H1 (cell line): ENCODE measurements around the gene FGD4. TPM values are rescaled to one million over a fixed set of nuclear protein-coding genes. Genes with fewer than 3 reads are reported as not detected.

Experiments used
- CTCF ChIA-PET: fragments of 300-600 bp; sonication (Branson Sonifier 250); formaldehyde crosslinking; loops from one replicate; lab custom pipeline; 2021; ENCODE audit not compliant: partially characterized antibody; lab: Charles Lee
- POLR2A ChIA-PET: fragments of 300-600 bp; sonication (Branson Sonifier 250); formaldehyde crosslinking; loops from one replicate; lab custom pipeline; 2021; ENCODE audit warnings: inconsistent platforms; ENCODE audit not compliant: partially characterized antibody; lab: Charles Lee
- DNase-seq, 2 experiments: peaks; one replicate each; pipeline versions ENCODE4 v3.0.0 to v3.0.0-alpha.2; 2010 to 2022; ENCODE audit warnings: low spot score in 2 of 2, low read depth in 1 of 2, mixed read lengths in 1 of 2
- FAIRE-seq: peaks from 2 replicates; lab custom pipeline; 2011; peaks lifted over from hg19 to GRCh38; lab: Jason Lieb, UNC
- H2AFZ ChIP-seq: 2 replicates; pipeline ENCODE4 v1.8.1; 2012; ENCODE audit warnings: low read length, inconsistent platforms
- H2AK5ac ChIP-seq: 2 replicates; pipeline ENCODE4 v1.6.1; 2013; ENCODE audit warnings: low read depth, low read length
- H2BK120ac ChIP-seq: replicated peaks from 2 replicates; pipeline ENCODE3; 2013; ENCODE audit warnings: low read depth, low read length, inconsistent platforms
- H2BK12ac ChIP-seq: 2 replicates; pipeline ENCODE4 v1.6.1; 2013; ENCODE audit warnings: low read depth, low read length
- H2BK15ac ChIP-seq: 2 replicates; pipeline ENCODE4 v1.6.1; 2013; ENCODE audit warnings: low read length
- H2BK20ac ChIP-seq: 2 replicates; pipeline ENCODE4 v1.6.1; 2013; ENCODE audit warnings: low read length
- H2BK5ac ChIP-seq: 2 replicates; pipeline ENCODE4 v1.6.1; 2013; ENCODE audit warnings: low read depth, low read length
- H3K14ac ChIP-seq: 2 replicates; pipeline ENCODE4 v1.6.1; 2013; ENCODE audit warnings: inconsistent platforms; ENCODE audit not compliant: insufficient read length
- H3K18ac ChIP-seq: 2 replicates; pipeline ENCODE4 v1.6.1; 2013; ENCODE audit warnings: low read length; ENCODE audit errors: extremely low read depth
- H3K23ac ChIP-seq: 2 replicates; pipeline ENCODE4 v1.6.1; 2013; ENCODE audit warnings: inconsistent platforms; ENCODE audit not compliant: insufficient read length
- H3K23me2 ChIP-seq: 2 replicates; pipeline ENCODE4 v1.6.1; 2013; ENCODE audit warnings: low read depth, low read length
- H3K27ac ChIP-seq: 2 replicates; pipeline ENCODE4 v1.6.1; 2011; ENCODE audit warnings: low read depth, low read length, inconsistent platforms
- H3K27me3 ChIP-seq, 4 experiments: replicated peaks in 1 of 4; 1 replicate in 1 of 4; 2 replicates in 3 of 4; pipeline versions ENCODE4 v1.6.1 to v1.8.1; 2011 to 2013; ENCODE audit warnings: low read length in 3 of 4, mild to moderate bottlenecking in 3 of 4, inconsistent platforms in 2 of 4, mixed read lengths in 2 of 4, moderate library complexity in 1 of 4; ENCODE audit not compliant: control insufficient read depth in 3 of 4, insufficient read depth in 3 of 4; ENCODE audit errors: extremely low read depth in 1 of 4
- H3K36me3 ChIP-seq, 4 experiments: 2 replicates each; pipeline versions ENCODE4 v1.6.1 to v1.8.1; 2011 to 2013; ENCODE audit warnings: mild to moderate bottlenecking in 4 of 4, low read length in 3 of 4, moderate library complexity in 2 of 4, control low read depth in 1 of 4, inconsistent platforms in 1 of 4; ENCODE audit not compliant: insufficient read depth in 4 of 4, control insufficient read depth in 2 of 4
- H3K4ac ChIP-seq: replicated peaks from 2 replicates; pipeline ENCODE3; 2013; ENCODE audit warnings: low read length, low read depth, mixed read lengths, inconsistent platforms; ENCODE audit not compliant: insufficient read length
- H3K4me1 ChIP-seq, 4 experiments: replicated peaks in 1 of 4; 1 replicate in 1 of 4; 2 replicates in 3 of 4; pipeline versions ENCODE4 v1.6.1 to v1.8.1; 2011 to 2013; ENCODE audit warnings: low read length in 3 of 4, inconsistent platforms in 2 of 4, mixed read lengths in 1 of 4; ENCODE audit not compliant: insufficient read depth in 4 of 4, control insufficient read depth in 3 of 4
- H3K4me2 ChIP-seq, 2 experiments: 2 replicates each; pipeline versions ENCODE4 v1.6.1 to v1.8.1; 2011 to 2013; ENCODE audit warnings: low read depth in 2 of 2, low read length in 2 of 2, control low read depth in 1 of 2, inconsistent platforms in 1 of 2, mild to moderate bottlenecking in 1 of 2; ENCODE audit not compliant: insufficient read depth in 1 of 2
- H3K4me3 ChIP-seq, 4 experiments: fragments of 200-600, 300-600 bp in 1 of 4; sonication (generic), shearing (Covaris generic), sonication (Bioruptor Twin) in 1 of 4; 2 replicates each; pipeline versions ENCODE4 v1.5.1 to v1.8.1; 2011 to 2016; ENCODE audit warnings: low read length in 4 of 4, low read depth in 3 of 4, control low read depth in 2 of 4, inconsistent platforms in 2 of 4, mild to moderate bottlenecking in 2 of 4, mixed read lengths in 1 of 4, moderate library complexity in 1 of 4; ENCODE audit not compliant: insufficient read depth in 2 of 4; ENCODE audit errors: extremely low read depth in 1 of 4
- H3K56ac ChIP-seq: replicated peaks from 2 replicates; pipeline ENCODE3; 2013; ENCODE audit warnings: low read depth, mild to moderate bottlenecking, mixed read lengths, low read length, inconsistent platforms; ENCODE audit not compliant: insufficient read length
- H3K79me1 ChIP-seq: 2 replicates; pipeline ENCODE4 v1.6.1; 2013; ENCODE audit warnings: low read depth, low read length, control low read depth
- H3K79me2 ChIP-seq, 2 experiments: 2 replicates each; pipeline versions ENCODE4 v1.6.1 to v1.8.1; 2012 to 2013; ENCODE audit warnings: low read length in 2 of 2, mild to moderate bottlenecking in 2 of 2, inconsistent platforms in 1 of 2; ENCODE audit not compliant: insufficient read depth in 2 of 2, control insufficient read depth in 1 of 2
- H3K9ac ChIP-seq, 4 experiments: replicated peaks in 1 of 4; 1 replicate in 1 of 4; 2 replicates in 3 of 4; pipeline versions ENCODE4 v1.6.1 to v1.8.1; 2011 to 2013; ENCODE audit warnings: low read depth in 3 of 4, low read length in 3 of 4, control low read depth in 2 of 4, mild to moderate bottlenecking in 2 of 4, moderate library complexity in 2 of 4, inconsistent platforms in 1 of 4; ENCODE audit errors: extremely low read depth in 1 of 4
- H3K9me3 ChIP-seq, 2 experiments: 2 replicates each; pipeline versions ENCODE4 v1.6.1 to v1.8.1; 2012 to 2013; ENCODE audit warnings: mild to moderate bottlenecking in 2 of 2, moderate library complexity in 2 of 2, control low read depth in 1 of 2, inconsistent platforms in 1 of 2, low read depth in 1 of 2, low read length in 1 of 2, mixed read lengths in 1 of 2; ENCODE audit not compliant: insufficient read depth in 2 of 2
- H4K20me1 ChIP-seq, 2 experiments: replicated peaks in 1 of 2; 2 replicates each; pipeline versions ENCODE3 to v1.8.1; 2011 to 2013; ENCODE audit warnings: inconsistent platforms in 2 of 2, low read length in 2 of 2, mild to moderate bottlenecking in 1 of 2; ENCODE audit not compliant: insufficient read depth in 2 of 2, control insufficient read depth in 1 of 2
- H4K5ac ChIP-seq: 2 replicates; pipeline ENCODE4 v1.6.1; 2013; ENCODE audit warnings: low read length, low read depth, mixed read lengths, inconsistent platforms; ENCODE audit not compliant: insufficient read length
- H4K8ac ChIP-seq: 2 replicates; pipeline ENCODE4 v1.8.0; 2013; ENCODE audit warnings: mild to moderate bottlenecking, moderate library complexity, low read length, inconsistent platforms; ENCODE audit not compliant: insufficient read depth; ENCODE audit errors: extremely low read depth
- H4K91ac ChIP-seq: replicated peaks from 2 replicates; pipeline ENCODE3; 2013; ENCODE audit warnings: low read length, mixed read lengths, inconsistent platforms; ENCODE audit not compliant: insufficient read length
- CREB1 ChIP-seq: IDR thresholded peaks from 2 replicates; pipeline ENCODE4 v1.6.1; 2012; ENCODE audit warnings: inconsistent platforms
- EP300 ChIP-seq, 2 experiments: IDR thresholded peaks; 1 replicate in 1 of 2; 2 replicates in 1 of 2; pipeline ENCODE4 v1.6.1; 2011 to 2012; ENCODE audit warnings: low read depth in 2 of 2, low read length in 2 of 2, mild to moderate bottlenecking in 2 of 2, borderline replicate concordance in 1 of 2, inconsistent platforms in 1 of 2, moderate library complexity in 1 of 2
- FOSL1 ChIP-seq: IDR thresholded peaks from 2 replicates; pipeline ENCODE4 v1.6.1; 2011; ENCODE audit warnings: mild to moderate bottlenecking, low read depth, low read length, moderate library complexity; ENCODE audit not compliant: insufficient read depth
- GABPA ChIP-seq: IDR thresholded peaks from 2 replicates; pipeline ENCODE4 v1.6.1; 2011; ENCODE audit warnings: mild to moderate bottlenecking, low read length, moderate library complexity, borderline replicate concordance; ENCODE audit not compliant: insufficient read depth
- POU5F1 ChIP-seq: IDR thresholded peaks from 2 replicates; pipeline ENCODE4 v1.6.1; 2011; ENCODE audit warnings: low read depth, mild to moderate bottlenecking, low read length, moderate library complexity
- RBBP5 ChIP-seq: IDR thresholded peaks from 2 replicates; pipeline ENCODE4 v1.7.1; 2012; ENCODE audit warnings: low read depth, mild to moderate bottlenecking, inconsistent platforms, low read length, moderate library complexity, borderline replicate concordance
- RFX5 ChIP-seq: IDR thresholded peaks from 2 replicates; pipeline ENCODE4 v1.6.1; 2011; ENCODE audit warnings: low read depth, low read length, improper control_type of control experiment, borderline replicate concordance
- RNF2 ChIP-seq: fragments of 200-900, 300-1000 bp; sonication (generic); IDR thresholded peaks from 2 replicates; pipeline ENCODE4 v1.7.1; 2016; ENCODE audit warnings: borderline replicate concordance, low read depth, mild to moderate bottlenecking, antibody characterized with exemption, low read length; ENCODE audit not compliant: poor library complexity, severe bottlenecking; ENCODE audit errors: missing control alignments
- TAF1 ChIP-seq: IDR thresholded peaks from 2 replicates; pipeline ENCODE4 v1.6.1; 2011; ENCODE audit warnings: mild to moderate bottlenecking, low read depth, low read length
- TCF12 ChIP-seq: IDR thresholded peaks from 2 replicates; pipeline ENCODE4 v1.6.1; 2011; ENCODE audit warnings: low read depth, mild to moderate bottlenecking, low read length
- TEAD4 ChIP-seq: IDR thresholded peaks from 2 replicates; pipeline ENCODE4 v1.6.1; 2012; ENCODE audit warnings: low read depth, low read length, inconsistent platforms, mixed read lengths
- WGBS, 2 experiments: shearing (Covaris generic) in 1 of 2; methylation state at CpG; one replicate each; pipeline versions ENCODE4 v1.1.6 to v1.1.7; 2013 to 2015; ENCODE audit warnings: low lambda C conversion rate in 2 of 2, mixed read lengths in 2 of 2, inconsistent platforms in 1 of 2, low coverage in 1 of 2, missing lambda C conversion rate in 1 of 2; ENCODE audit not compliant: insufficient replicate concordance in 2 of 2, insufficient coverage in 1 of 2, insufficient read length in 1 of 2; ENCODE audit errors: extremely low coverage in 1 of 2, missing lambda C conversion rate in 1 of 2; 5-methylcytosine and 5-hydroxymethylcytosine counted together
- polyA plus RNA-seq, 7 experiments: library from polyadenylated mRNA; depleted of rRNA in 3 of 7; stranded (reverse) in 5 of 7; unstranded in 2 of 7; fragments of >200 nt in 5 of 7; fragments of 200-250 nt in 2 of 7; gene quantifications; 1 replicate in 5 of 7; 2 replicates in 1 of 7; 4 replicates in 1 of 7; pipeline versions ENCODE4 v1.2.1 to v1.2.3, GENCODE V29; 2011 to 2013; ENCODE audit warnings: missing spikeins in 2 of 7, mixed read lengths in 2 of 7
- total RNA-seq: library from RNA; stranded (reverse); fragmentation: NEBNext Ultra II Directional; extraction: Animal tissue kit (Norgen Biotek cat#: 25700); gene quantifications from 2 replicates; pipeline ENCODE4 v1.2.1, GENCODE V29; 2021

The FGD4 gene
- total and polyA plus RNA-seq, 2 of the 8 experiments (the other 6 are each of a cell fraction or from before 2014, with no cell fraction given), result 8.5 to 48.2 TPM

DNA sequence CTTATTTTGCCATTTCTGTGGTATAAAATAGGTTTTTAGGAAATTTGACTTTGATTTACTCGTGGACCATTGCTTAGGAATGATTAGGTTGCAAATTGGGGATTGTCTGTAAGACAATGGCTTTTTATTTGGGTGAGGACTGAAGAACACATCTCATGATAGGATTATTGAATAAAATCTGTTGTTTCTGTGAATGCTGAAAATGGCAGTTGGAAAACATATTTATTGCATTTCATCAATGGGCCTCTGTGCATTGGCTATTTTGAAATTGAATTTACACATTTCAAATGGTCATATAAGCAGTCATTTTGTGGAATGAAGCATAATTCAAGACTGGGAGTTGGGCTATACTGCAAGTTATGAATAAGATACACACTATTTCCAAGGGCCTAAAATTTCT is 46.0 kb downstream of the FGD4 start:
- H3K23ac ChIP-seq, result no peak overlapping the region
- 70% methylated on average over 1 of the region's 1 CpG; no CpG with 5 or more reads in 1 of the 2 experiments for WGBS, 2 experiments
- H3K9me3 ChIP-seq, result no peaks in the 10 kb centered on the region
- TF ChIP-seq TAF1 (no peak), RNF2 (no peak), TCF12 (no peak), RBBP5 (no peak), EP300 (IDR thresholded peaks at IDR 0.05; ENCODE audit: borderline replicate concordance in 1 of 2, low read depth in 2 of 2, low read length in 2 of 2) (no peak), POU5F1 (no peak), CREB1 (no peak), RFX5 (no peak), TEAD4 (no peak), FOSL1 (no peak), GABPA (no peak)
- no peak overlapping the region for H2BK120ac ChIP-seq
- H3K9ac ChIP-seq, result no peak overlapping the region
- FAIRE-seq (no peak), DNase-seq (no peak)
- H3K79me1 ChIP-seq, result peaks cover 8% of the 10 kb centered on the region
- H2AFZ ChIP-seq, result no peak overlapping the region
- H3K14ac ChIP-seq, result no peak overlapping the region
- H3K4me3 ChIP-seq, result no peak overlapping the region
- no peak overlapping the region for H4K8ac ChIP-seq
- H4K20me1 ChIP-seq, result peaks cover 7 to 12% of the 10 kb centered on the region in 2 experiments
- peak overlapping the region in 1 of 2 experiments; percentile 51; a peak in 1 of 4 replicates for H3K4me2 ChIP-seq
- CTCF ChIA-PET, result no interaction called here
- H3K79me2 ChIP-seq, result peaks cover 19 to 96% of the 10 kb centered on the region in 2 experiments
- H3K4me1 ChIP-seq, result peaks cover 0 to 18% (median 15%) of the 10 kb centered on the region in 4 experiments; a peak in 6 of 7 replicates
- no peak overlapping the region for H4K91ac ChIP-seq
- H2AK5ac ChIP-seq, result no peak overlapping the region
- H3K27me3 ChIP-seq, result no peaks in the 10 kb centered on the region
- H2BK20ac ChIP-seq, result no peak overlapping the region
- POLR2A ChIA-PET, result interaction anchor here (0.8 kb wide), 2 partner anchors 9 to 11 kb away, joined by 4 read pairs; no protein-coding TSS in a partner anchor
- H3K4ac ChIP-seq, result no peak overlapping the region
- no peaks in the 10 kb centered on the region for H3K23me2 ChIP-seq
- H2BK15ac ChIP-seq, result no peak overlapping the region
- H3K27ac ChIP-seq, result no peak overlapping the region
- H2BK5ac ChIP-seq, result no peak overlapping the region
- no peak overlapping the region for H3K18ac ChIP-seq
- no peak overlapping the region for H2BK12ac ChIP-seq
- no peak overlapping the region for H4K5ac ChIP-seq
- H3K56ac ChIP-seq, result no peak overlapping the region
- H3K36me3 ChIP-seq, result no peaks in the 10 kb centered on the region
